ENCODE data around the gene ZFHX3.
"Not testable (repeated sequence)": the region's sequence is repeated elsewhere in the genome, so short reads cannot be mapped to it uniquely, and the experiment has no call there.

ZFHX3 gene

GRCh38 chr16:73023752-73024570, 24.0 kb downstream of the ZFHX3 start:
- DNase-seq (ENCODE audit: low read depth in 3 of 3): no peak

DNA sequence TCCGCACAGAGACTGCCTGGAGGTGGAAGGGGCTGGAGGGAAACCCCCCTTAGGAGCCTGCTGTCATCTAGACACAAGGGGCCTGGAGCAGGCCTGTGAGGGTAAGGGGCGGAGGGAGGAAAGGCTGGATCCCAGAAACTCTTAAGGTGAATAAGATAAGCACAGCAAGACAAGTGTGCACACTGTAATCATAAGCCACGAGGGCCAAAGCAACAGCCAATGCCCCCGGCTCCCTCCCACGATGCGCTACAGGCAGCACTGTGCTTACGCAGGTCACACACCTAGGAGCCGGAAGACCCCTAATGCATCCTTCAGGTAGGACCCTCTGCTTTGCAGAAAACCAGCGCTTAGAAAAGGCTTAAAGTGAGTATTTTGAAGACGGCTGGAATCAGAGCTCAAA, 24.6 kb downstream of the ZFHX3 start:
- DNase-seq (ENCODE audit: low read depth in 3 of 3): no peak

DNA sequence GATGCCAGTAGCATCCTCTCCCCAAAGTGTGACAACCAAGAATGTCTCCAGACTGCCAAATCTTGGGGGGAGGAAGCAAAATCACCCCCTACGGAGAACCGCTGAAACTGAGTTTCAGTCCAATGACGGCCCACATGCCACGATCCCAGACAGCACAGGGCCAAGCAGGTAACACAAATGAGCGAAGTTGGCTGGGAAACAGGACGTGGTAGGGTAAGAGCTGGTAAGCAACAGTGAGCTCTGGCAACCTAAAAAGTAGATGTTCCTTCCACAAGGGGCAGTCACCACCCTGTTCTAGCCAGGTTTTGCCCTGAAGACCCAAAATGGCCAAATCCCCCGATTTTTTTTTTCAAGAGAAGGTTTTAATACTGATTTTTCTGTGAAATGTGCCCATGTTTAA, 25.4 kb downstream of the ZFHX3 start:
- DNase-seq (ENCODE audit: low read depth in 3 of 3): no peak

- no peak for DNase-seq (ENCODE audit: low read depth in 3 of 3)
Observed at GRCh38 chr16:73021866-73022495, 25.9 kb downstream of the ZFHX3 start.

DNA sequence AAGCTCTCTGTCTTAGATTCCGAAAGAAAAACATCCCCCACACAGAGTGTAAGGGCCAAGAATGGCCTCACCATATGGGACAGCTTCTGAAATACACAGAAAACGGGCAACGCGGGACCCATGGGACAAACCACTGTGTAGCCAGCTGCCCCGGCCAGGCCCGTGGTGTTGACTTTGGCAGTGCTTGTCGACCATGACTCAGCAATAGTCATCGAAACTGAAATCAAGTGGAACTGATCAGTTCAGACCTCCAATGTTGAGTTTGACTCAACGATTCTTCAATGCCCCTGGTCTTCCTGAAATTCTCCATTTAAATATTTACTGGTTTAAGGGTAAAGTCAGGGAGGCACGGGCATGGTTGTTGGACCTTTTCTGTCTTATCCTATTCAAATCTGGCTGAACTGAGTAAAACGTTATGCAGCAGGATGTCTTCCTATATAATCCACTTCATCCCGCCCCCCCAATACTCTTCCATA, 27.5 kb downstream of the ZFHX3 start:
- no peak for DNase-seq (ENCODE audit: low read depth in 3 of 3)

DNA sequence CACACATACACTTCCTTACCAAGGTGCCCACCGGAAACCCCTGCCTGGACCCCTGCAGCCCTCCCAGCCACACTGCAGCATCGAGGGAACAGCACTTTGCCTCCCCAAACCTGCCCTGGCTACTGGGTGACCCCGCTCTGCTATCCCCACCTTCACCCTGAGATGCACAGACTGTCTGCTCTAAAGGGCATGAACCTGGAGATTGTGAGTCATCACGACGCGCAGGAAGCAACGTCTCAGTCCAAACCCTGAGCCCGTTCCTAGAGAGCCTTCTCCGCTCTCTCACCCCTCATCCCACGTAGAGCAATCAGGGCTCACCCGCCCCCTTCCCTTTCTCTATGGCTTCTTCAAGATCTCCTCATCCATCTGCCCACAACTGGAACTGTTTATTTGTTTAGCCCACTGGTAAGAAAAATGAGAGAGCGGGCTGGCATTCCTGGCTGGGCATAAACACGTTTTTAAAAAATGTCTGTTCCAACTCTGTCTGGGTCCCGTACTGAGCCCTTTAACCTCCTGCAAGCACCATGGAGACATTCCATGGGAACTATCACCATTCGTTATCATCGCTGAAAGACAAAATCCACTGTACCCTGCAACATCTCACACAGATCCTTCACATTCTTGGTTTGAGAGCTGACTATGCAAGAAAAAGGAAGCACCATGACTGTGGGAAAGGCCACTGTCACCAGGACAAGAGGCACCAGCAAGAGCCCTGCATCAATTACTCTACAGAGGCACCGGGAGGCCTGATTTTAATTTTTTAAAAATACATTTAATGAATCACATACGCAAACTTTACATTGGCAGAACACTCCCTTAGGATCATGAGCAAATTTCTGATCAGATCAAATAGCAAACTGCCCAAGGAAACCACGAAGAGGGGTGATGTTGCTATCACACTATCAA, 28.2 kb downstream of the ZFHX3 start:
- DNase-seq (ENCODE audit: low read depth in 3 of 3): no peak

GRCh38 chr16:73018821-73019456, 29.0 kb downstream of the ZFHX3 start:
- no peak for DNase-seq (ENCODE audit: low read depth in 3 of 3)

- no peak for DNase-seq (ENCODE audit: low read depth in 3 of 3)
Observed at GRCh38 chr16:73017321-73017720, 30.6 kb downstream of the ZFHX3 start.

GRCh38 chr16:73016488-73016830, 31.5 kb downstream of the ZFHX3 start:
- no peak for DNase-seq (ENCODE audit: low read depth in 3 of 3)

GRCh38 chr16:73015612-73016487, 32.1 kb downstream of the ZFHX3 start:
- DNase-seq (ENCODE audit: low read depth in 3 of 3): no peak

GRCh38 chr16:73014768-73015167, 33.2 kb downstream of the ZFHX3 start:
- no peak for DNase-seq (ENCODE audit: low read depth in 3 of 3)

DNA sequence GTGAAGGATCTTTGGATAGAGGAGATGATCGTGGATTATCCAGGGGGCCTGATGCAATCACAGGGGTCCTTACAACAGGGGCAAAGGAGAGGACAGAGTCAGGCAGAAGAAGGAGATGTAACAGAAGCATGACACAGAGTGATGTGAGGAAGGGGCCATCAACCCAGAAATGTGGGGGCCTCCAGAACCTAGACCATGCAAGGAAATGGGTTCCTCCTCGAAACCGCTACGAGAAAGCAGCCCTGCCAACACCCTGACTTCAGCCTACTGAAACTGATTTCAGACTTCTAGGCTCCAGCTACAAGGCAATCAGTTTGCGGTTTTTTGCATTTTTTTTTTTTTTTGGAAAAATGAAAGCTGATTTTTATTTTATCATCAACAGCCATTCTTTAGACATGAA, 34.0 kb downstream of the ZFHX3 start:
- DNase-seq (ENCODE audit: low read depth in 3 of 3): no peak

- DNase-seq (ENCODE audit: low read depth in 3 of 3): no peak
Observed at GRCh38 chr16:73012341-73012740, 35.6 kb downstream of the ZFHX3 start.

- DNase-seq (ENCODE audit: low read depth in 3 of 3): no peak
Observed at GRCh38 chr16:73011926-73012325, 36.0 kb downstream of the ZFHX3 start.

DNA sequence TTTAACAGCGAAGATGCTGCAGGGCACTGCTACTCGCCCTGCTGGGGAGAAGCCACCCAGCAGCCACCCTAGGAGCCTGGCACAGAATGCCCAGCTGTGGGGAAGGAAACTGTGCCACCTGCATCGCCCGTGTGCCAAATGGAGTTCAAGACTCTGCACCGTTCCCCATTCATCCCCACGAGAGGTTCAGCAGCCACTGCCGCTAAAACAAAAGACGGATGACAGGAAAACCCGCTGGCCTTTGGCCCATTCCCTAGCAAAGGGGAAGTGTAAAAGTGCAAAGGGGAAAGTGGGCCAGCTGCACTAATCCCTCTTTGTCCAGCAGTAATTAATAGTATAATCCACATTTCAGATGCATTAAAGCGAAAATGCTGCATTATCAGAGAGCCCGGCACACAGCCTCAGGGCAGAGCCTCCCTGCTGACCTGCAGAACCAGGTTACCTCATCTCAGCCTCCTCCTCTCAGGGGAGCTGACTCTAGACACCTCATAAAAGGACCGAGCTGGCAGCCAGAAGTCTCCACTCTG, 37.7 kb downstream of the ZFHX3 start:
- DNase-seq (ENCODE audit: low read depth in 3 of 3): no peak

DNA sequence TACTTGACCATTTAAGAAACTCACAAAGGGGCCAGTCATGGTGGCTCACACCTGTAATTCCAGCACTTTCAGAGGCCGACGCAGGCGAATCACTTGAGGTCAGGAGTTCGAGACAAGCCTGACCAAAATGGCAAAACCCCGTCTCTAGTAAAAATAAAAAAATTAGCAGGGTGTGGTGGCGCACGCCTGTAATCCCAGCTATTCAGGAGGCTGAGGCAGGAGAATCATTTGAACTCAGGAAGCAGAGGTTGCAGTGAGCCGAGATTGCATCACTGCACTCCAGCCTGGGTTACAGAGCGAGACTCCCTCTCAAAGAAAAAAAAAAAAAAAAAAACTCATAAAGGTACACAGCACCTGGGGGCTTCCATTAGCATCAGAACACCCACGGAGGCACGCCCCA, 38.2 kb downstream of the ZFHX3 start:
- DNase-seq (ENCODE audit: low read depth in 3 of 3): not testable (repeated sequence)

GRCh38 chr16:73006026-73006425, 41.9 kb downstream of the ZFHX3 start:
- DNase-seq (ENCODE audit: low read depth in 3 of 3): no peak

DNA sequence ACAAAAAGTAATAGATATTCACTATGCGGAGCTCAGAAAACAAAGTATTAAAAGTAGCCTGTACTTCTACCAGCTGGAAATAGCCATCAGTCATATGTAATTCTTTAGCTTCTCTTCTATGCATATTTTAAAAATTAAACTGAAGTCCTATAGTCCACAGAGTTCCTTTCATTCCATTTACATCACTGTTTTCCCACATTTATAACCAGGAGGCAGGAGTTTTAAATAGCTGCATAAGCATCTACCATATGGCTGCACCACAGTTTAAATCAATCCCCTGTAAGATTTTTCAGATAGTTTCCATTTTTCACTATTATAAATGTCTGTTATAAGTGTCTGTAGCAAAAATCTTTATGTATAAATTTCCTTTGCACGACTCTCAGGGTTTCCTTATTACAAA, 45.1 kb downstream of the ZFHX3 start:
- no peak for DNase-seq (ENCODE audit: low read depth in 3 of 3)

DNA sequence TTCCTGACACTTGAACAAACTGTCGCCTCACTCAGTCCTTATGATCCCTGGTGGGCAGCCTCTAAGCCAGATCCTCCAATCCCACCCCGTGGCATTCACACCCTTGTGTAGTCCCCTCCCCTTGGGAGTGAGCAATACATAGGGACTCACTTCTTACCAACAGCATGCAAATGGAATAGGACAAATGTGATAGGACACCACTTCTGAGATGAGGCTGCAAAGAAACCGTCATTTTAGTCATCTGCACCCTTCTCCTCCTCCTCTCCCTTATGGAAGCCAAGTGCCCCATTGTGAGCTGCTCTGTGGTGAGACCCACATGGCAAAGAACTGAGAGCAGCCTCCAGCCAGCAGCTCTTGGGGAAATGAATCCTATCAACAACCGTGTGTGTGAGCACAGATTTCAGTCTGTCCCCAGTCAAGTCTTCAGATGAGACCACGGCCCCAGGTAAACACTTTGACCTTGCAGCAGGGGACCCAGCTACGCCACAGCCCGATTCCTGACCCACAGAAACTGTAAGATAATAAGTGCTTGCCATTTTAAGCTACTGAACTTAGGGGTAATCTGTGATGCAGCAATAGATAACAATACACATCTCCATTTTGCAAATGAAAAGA, 46.9 kb downstream of the ZFHX3 start:
- no peak for DNase-seq (ENCODE audit: low read depth in 3 of 3)

Data from stimulated activated CD4-positive, alpha-beta T cell treated with anti-CD3 and anti-CD28 coated beads, TNF-alpha, amount 100 ng/mL, for 4 hours (primary cell).